ENCODE measurements around the gene MR1. TPM values are rescaled to one million over a fixed set of nuclear protein-coding genes. Genes with fewer than 3 reads are reported as not detected.

MR1 gene
- total and polyA plus RNA-seq, 7 donors = 0.70 to 3.0 (median 2.0) TPM

GRCh38 chr1:181012203-181012745 is 21.5 kb upstream of the MR1 start:
- H3K4me1 ChIP-seq = peaks cover 12% of the 10 kb centered on the region
- ATAC-seq (no peak), DNase-seq (no peak)
- intact Hi-C loops (cut with DNase I) = no loop called here
- H3K36me3 ChIP-seq (ENCODE audit: insufficient read depth in 1 of 2, low read depth in 1 of 2) = no peaks in the 10 kb centered on the region
- no peak overlapping the region for H3K4me3 ChIP-seq
- H3K27ac ChIP-seq = no peak overlapping the region
- H3K9me3 ChIP-seq = no peaks in the 10 kb centered on the region
- no peak for TF ChIP-seq CTCF (IDR thresholded peaks at IDR 0.05)
- no peaks in the 10 kb centered on the region for H3K27me3 ChIP-seq (ENCODE audit: insufficient read depth in 3 of 3, low read length in 2 of 3)
- 87 to 96% (median 94%) methylated on average over 4 of the region's 4 CpGs for WGBS, 3 donors

GRCh38 chr1:181013144-181013543 is 20.6 kb upstream of the MR1 start:
- ATAC-seq (no peak), DNase-seq (no peak)
- TF ChIP-seq CTCF (IDR thresholded peaks at IDR 0.05) = no peak
- Histone ChIP-seq H3K36me3 (ENCODE audit: insufficient read depth in 1 of 2, low read depth in 1 of 2) (no peaks in the 10 kb centered on the region), H3K27ac (no peak overlapping the region), H3K27me3 (ENCODE audit: insufficient read depth in 3 of 3, low read length in 2 of 3) (no peaks in the 10 kb centered on the region), H3K4me3 (no peak overlapping the region), H3K9me3 (no peaks in the 10 kb centered on the region), H3K4me1 (peaks cover 12% of the 10 kb centered on the region)
- WGBS, 3 donors = 72 to 84% (median 83%) methylated on average over 5 of the region's 5 CpGs
- intact Hi-C loops (cut with DNase I) = no loop called here

- Histone ChIP-seq H3K27me3 (ENCODE audit: insufficient read depth in 3 of 3, low read length in 2 of 3) (no peaks in the 10 kb centered on the region), H3K4me3 (no peak overlapping the region), H3K27ac (no peak overlapping the region), H3K9me3 (no peaks in the 10 kb centered on the region), H3K4me1 (peaks cover 12% of the 10 kb centered on the region), H3K36me3 (ENCODE audit: insufficient read depth in 1 of 2, low read depth in 1 of 2) (no peaks in the 10 kb centered on the region)
- ATAC-seq (no peak), DNase-seq (no peak)
- 79 to 85% (median 83%) methylated on average over 2 of the region's 2 CpGs for WGBS, 3 donors
- intact Hi-C loops (cut with DNase I) = loop anchor here in 1 of 2 donors (5.0 kb wide), 1 partner anchor 42 kb away; no protein-coding TSS in a partner anchor
- TF ChIP-seq CTCF (IDR thresholded peaks at IDR 0.05) = no peak
Measured at GRCh38 chr1:181014477-181015250, 19.1 kb upstream of the MR1 start.

DNA sequence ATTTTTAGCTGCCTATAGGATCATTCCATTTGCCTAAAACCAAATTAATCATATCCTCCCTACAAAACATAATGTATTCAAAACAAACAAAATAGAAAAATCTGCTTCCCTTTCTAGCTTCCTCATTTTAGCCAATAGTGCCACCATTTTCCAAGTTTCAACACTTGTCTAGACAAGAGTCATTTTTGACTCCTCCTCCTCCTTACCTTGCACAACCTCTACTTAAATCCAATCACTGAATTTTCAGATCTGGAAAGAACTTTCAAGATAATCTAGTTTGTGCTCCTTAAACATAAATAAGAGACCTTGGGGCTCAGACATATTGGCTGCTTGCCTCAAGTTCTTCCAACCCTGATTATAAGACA is 18.6 kb upstream of the MR1 start:
- ATAC-seq (no peak), DNase-seq (no peak)
- Histone ChIP-seq H3K36me3 (ENCODE audit: insufficient read depth in 1 of 2, low read depth in 1 of 2) (no peaks in the 10 kb centered on the region), H3K9me3 (no peaks in the 10 kb centered on the region), H3K4me1 (peaks cover 15% of the 10 kb centered on the region), H3K27me3 (ENCODE audit: insufficient read depth in 3 of 3, low read length in 2 of 3) (no peaks in the 10 kb centered on the region), H3K27ac (no peak overlapping the region), H3K4me3 (no peak overlapping the region)
- intact Hi-C loops (cut with DNase I) = loop anchor here in 1 of 2 donors (5.0 kb wide), 1 partner anchor 43 kb away; no protein-coding TSS in a partner anchor
- TF ChIP-seq CTCF (IDR thresholded peaks at IDR 0.05) = no peak
